Measurements from ENCODE around the gene TMEM60.
A peak's percentile ranks its signal among the peaks of the same experiment; 100 is the strongest.

TMEM60 gene

DNA sequence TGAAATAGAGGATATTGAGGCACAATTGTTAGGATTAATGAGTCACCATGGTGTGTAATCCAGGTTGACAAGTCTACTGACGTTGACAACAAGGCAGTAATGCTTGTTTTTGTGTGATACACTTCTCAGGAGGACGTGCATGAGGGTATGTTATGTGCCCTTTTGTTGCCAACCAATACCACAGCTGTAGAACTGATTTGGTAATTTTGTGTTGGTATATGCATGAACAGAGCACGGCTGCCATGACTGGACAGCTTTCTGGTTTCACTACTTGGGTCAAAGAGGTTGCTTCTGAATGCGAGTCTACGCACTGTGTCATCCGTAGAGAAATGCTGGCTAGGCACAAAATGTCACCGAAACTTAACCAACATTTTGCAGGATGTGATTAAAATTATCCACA is 33.2 kb upstream of the TMEM60 start:
- no peak overlapping the region for H3K27ac ChIP-seq (ENCODE audit: low read depth, low read length)
- H3K9me3 ChIP-seq (ENCODE audit: control insufficient read depth in 5 of 5, low read length in 5 of 5), result peaks cover 0 to 2% (median 2%) of the 10 kb centered on the region in 5 donors
- H3K4me1 ChIP-seq (ENCODE audit: control insufficient read depth in 5 of 5, insufficient read depth in 5 of 5, low read length in 5 of 5), result no peaks in the 10 kb centered on the region
- H3K4me3 ChIP-seq (ENCODE audit: low read depth in 1 of 5, low read length in 5 of 5), result no peak overlapping the region
- H3K27me3 ChIP-seq (ENCODE audit: control insufficient read depth in 5 of 5, insufficient read depth in 4 of 5, low read length in 5 of 5), result no peaks in the 10 kb centered on the region
- no peak overlapping the region for H3K9ac ChIP-seq (ENCODE audit: low read length in 5 of 5)
- H3K36me3 ChIP-seq (ENCODE audit: control insufficient read depth in 5 of 5, insufficient read depth in 5 of 5, low read length in 5 of 5), result no peaks in the 10 kb centered on the region

DNA sequence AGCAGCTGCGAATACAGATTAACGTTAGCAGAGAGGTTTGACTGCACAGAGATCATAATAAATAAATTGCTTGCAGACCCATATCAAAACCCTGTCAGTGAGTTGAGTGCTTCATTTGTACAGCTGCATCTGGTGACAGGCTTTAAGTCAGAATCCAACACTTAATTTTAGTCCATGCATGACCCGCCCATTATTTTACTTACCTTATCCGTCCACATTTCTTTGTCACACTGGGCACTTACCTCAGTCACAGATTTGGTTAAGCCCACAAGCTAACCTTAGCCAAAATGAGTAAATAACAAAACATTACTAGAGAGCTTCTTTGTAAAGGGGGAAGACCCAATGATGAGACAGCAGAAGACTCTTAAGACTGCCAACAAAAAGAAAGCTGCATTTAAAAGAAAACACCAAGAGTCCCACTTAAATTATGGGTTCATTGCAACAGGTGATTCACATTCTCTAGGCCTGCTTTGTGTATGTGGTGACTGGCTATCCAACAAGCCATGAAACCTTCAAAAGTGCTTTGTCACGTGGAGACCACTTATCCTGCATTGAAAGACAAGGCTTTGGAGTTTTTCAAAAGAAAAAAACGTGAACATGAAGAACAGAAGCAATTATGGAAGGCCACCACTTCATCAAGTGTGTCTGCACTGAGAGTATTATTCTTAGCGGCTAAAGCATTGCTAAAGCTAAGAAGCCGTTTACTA is 32.6 kb upstream of the TMEM60 start:
- no peak overlapping the region for H3K4me3 ChIP-seq (ENCODE audit: low read depth in 1 of 5, low read length in 5 of 5)
- H3K9ac ChIP-seq (ENCODE audit: low read length in 5 of 5), result no peak overlapping the region
- no peaks in the 10 kb centered on the region for H3K36me3 ChIP-seq (ENCODE audit: control insufficient read depth in 5 of 5, insufficient read depth in 5 of 5, low read length in 5 of 5)
- H3K27ac ChIP-seq (ENCODE audit: low read depth, low read length), result no peak overlapping the region
- H3K27me3 ChIP-seq (ENCODE audit: control insufficient read depth in 5 of 5, insufficient read depth in 4 of 5, low read length in 5 of 5), result no peaks in the 10 kb centered on the region
- no peaks in the 10 kb centered on the region for H3K4me1 ChIP-seq (ENCODE audit: control insufficient read depth in 5 of 5, insufficient read depth in 5 of 5, low read length in 5 of 5)
- H3K9me3 ChIP-seq (ENCODE audit: control insufficient read depth in 5 of 5, low read length in 5 of 5), result peaks cover 0 to 9% (median 6%) of the 10 kb centered on the region in 5 donors

DNA sequence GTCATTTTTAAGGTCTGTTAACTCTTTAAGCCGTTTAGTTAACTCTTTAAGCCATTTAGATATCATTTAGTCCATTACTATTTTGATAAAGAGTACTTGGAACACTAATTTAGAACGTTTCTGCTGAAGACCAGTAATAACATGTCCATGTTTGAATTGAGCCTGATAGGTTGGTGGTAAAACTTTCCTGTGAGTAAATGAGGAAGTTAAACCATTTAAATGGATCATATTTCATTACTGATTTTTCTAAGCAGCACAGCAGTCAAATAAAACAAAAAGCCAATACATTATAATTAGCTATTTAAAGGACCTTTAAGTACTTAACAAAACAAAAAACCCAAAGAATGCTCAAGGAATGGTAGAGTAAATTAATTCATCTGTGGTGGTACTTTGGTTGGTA is 29.8 kb upstream of the TMEM60 start:
- Histone ChIP-seq H3K27ac (ENCODE audit: low read depth, low read length) (no peak overlapping the region), H3K27me3 (ENCODE audit: control insufficient read depth in 5 of 5, insufficient read depth in 4 of 5, low read length in 5 of 5) (no peaks in the 10 kb centered on the region), H3K4me1 (ENCODE audit: control insufficient read depth in 5 of 5, insufficient read depth in 5 of 5, low read length in 5 of 5) (no peaks in the 10 kb centered on the region), H3K36me3 (ENCODE audit: control insufficient read depth in 5 of 5, insufficient read depth in 5 of 5, low read length in 5 of 5) (no peaks in the 10 kb centered on the region), H3K4me3 (ENCODE audit: low read depth in 1 of 5, low read length in 5 of 5) (no peak overlapping the region), H3K9ac (ENCODE audit: low read length in 5 of 5) (no peak overlapping the region), H3K9me3 (ENCODE audit: control insufficient read depth in 5 of 5, low read length in 5 of 5) (peaks cover 0 to 12% (median 6%) of the 10 kb centered on the region in 5 donors)

DNA sequence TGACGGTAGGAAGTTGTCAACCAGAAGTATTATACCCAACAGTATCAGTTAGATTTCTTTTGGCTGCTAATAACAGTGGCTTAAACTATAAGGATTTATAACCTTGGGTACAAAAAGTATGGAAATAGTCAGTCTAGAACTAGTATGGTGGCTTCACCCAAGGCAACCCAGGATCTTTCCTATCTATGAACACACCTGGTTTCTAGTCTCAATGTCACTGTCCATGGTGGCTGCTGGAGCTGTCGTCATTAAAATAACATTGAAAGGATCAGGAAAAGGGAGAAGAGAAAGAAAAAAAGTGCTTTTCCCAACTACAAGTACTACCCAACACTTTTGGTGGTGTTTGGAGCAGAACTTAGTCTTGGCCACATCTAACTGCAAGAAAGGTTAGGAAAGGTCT is 28.1 kb upstream of the TMEM60 start:
- H3K4me3 ChIP-seq (ENCODE audit: low read depth in 1 of 5, low read length in 5 of 5), result no peak overlapping the region
- no peaks in the 10 kb centered on the region for H3K36me3 ChIP-seq (ENCODE audit: control insufficient read depth in 5 of 5, insufficient read depth in 5 of 5, low read length in 5 of 5)
- H3K27ac ChIP-seq (ENCODE audit: low read depth, low read length), result no peak overlapping the region
- H3K4me1 ChIP-seq (ENCODE audit: control insufficient read depth in 5 of 5, insufficient read depth in 5 of 5, low read length in 5 of 5), result no peaks in the 10 kb centered on the region
- no peak overlapping the region for H3K9ac ChIP-seq (ENCODE audit: low read length in 5 of 5)
- H3K9me3 ChIP-seq (ENCODE audit: control insufficient read depth in 5 of 5, low read length in 5 of 5), result peaks cover 2 to 25% (median 19%) of the 10 kb centered on the region in 5 donors
- no peaks in the 10 kb centered on the region for H3K27me3 ChIP-seq (ENCODE audit: control insufficient read depth in 5 of 5, insufficient read depth in 4 of 5, low read length in 5 of 5)

DNA sequence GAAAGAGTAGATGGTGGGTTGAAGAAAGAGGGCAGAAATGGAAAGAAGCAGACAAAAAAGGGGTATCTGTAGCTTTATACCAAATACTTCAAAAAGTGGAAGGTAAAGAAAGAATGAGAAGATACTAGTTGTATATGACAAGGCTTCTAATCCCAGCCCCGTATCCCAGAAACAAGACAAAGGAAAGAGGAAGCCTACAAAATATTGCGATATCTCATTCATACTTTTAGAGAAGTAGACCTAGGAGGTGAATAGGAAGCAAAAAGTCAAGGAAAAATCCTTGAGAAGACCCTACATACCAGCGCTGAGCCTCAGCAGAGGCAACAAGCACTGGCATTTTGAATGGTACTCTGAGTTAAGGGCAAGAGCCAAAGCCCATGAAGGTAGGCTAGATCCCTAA is 26.9 kb upstream of the TMEM60 start:
- no peak overlapping the region for H3K9ac ChIP-seq (ENCODE audit: low read length in 5 of 5)
- H3K27ac ChIP-seq (ENCODE audit: low read depth, low read length), result no peak overlapping the region
- no peaks in the 10 kb centered on the region for H3K4me1 ChIP-seq (ENCODE audit: control insufficient read depth in 5 of 5, insufficient read depth in 5 of 5, low read length in 5 of 5)
- peaks cover 0 to 4% (median 0%) of the 10 kb centered on the region in 5 donors for H3K36me3 ChIP-seq (ENCODE audit: control insufficient read depth in 5 of 5, insufficient read depth in 5 of 5, low read length in 5 of 5)
- H3K27me3 ChIP-seq (ENCODE audit: control insufficient read depth in 5 of 5, insufficient read depth in 4 of 5, low read length in 5 of 5), result no peaks in the 10 kb centered on the region
- no peak overlapping the region for H3K4me3 ChIP-seq (ENCODE audit: low read depth in 1 of 5, low read length in 5 of 5)
- peaks cover 10 to 36% (median 28%) of the 10 kb centered on the region in 5 donors for H3K9me3 ChIP-seq (ENCODE audit: control insufficient read depth in 5 of 5, low read length in 5 of 5)

DNA sequence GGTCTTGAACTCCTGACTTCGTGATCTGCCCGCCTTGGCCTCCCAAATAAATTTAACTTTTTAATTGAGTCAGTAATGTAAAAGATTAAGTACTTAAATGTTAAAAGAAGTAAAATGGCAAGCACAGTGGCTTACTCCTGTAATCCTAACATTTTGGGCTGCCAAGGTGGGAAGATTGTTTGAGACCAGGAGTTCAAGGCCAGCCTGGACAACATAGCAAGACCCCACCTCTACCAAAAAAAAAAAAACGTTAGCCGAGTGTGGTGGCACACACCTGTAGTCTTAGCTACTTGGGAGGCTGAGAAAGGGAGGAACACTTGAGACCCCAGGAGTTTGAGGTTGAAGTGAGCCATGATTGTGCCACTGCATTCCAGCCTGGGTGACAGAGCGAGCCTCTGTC is 26.4 kb upstream of the TMEM60 start:
- no peak overlapping the region for H3K27ac ChIP-seq (ENCODE audit: low read depth, low read length)
- no peak overlapping the region for H3K4me3 ChIP-seq (ENCODE audit: low read depth in 1 of 5, low read length in 5 of 5)
- peaks cover 0 to 5% (median 0%) of the 10 kb centered on the region in 5 donors for H3K36me3 ChIP-seq (ENCODE audit: control insufficient read depth in 5 of 5, insufficient read depth in 5 of 5, low read length in 5 of 5)
- H3K9me3 ChIP-seq (ENCODE audit: control insufficient read depth in 5 of 5, low read length in 5 of 5), result peaks cover 10 to 39% (median 31%) of the 10 kb centered on the region in 5 donors
- no peak overlapping the region for H3K9ac ChIP-seq (ENCODE audit: low read length in 5 of 5)
- no peaks in the 10 kb centered on the region for H3K27me3 ChIP-seq (ENCODE audit: control insufficient read depth in 5 of 5, insufficient read depth in 4 of 5, low read length in 5 of 5)
- H3K4me1 ChIP-seq (ENCODE audit: control insufficient read depth in 5 of 5, insufficient read depth in 5 of 5, low read length in 5 of 5), result no peaks in the 10 kb centered on the region

DNA sequence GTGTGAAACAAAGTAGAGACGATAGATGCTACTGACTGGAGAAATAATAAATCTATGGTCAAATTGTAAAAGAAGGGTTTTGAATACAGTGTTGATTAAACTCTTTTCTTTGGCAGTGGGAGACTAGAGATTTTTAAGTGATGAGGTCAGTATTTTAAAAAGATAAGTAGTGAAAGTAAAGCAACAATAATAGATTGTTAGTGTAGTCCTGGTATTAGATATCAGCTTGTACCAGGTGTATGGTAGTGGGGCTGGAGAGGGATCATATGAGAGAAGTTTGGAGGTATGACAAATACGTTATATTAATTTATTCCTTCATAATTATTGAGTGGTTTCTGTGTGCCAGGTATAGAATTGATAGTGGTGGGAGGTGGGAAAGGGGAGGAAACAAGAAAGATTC is 25.6 kb upstream of the TMEM60 start:
- Histone ChIP-seq H3K27me3 (ENCODE audit: control insufficient read depth in 5 of 5, insufficient read depth in 4 of 5, low read length in 5 of 5) (no peaks in the 10 kb centered on the region), H3K27ac (ENCODE audit: low read depth, low read length) (no peak overlapping the region), H3K4me3 (ENCODE audit: low read depth in 1 of 5, low read length in 5 of 5) (no peak overlapping the region), H3K4me1 (ENCODE audit: control insufficient read depth in 5 of 5, insufficient read depth in 5 of 5, low read length in 5 of 5) (no peaks in the 10 kb centered on the region), H3K9me3 (ENCODE audit: control insufficient read depth in 5 of 5, low read length in 5 of 5) (peaks cover 10 to 42% (median 31%) of the 10 kb centered on the region in 5 donors), H3K9ac (ENCODE audit: low read length in 5 of 5) (no peak overlapping the region), H3K36me3 (ENCODE audit: control insufficient read depth in 5 of 5, insufficient read depth in 5 of 5, low read length in 5 of 5) (peaks cover 0 to 5% (median 0%) of the 10 kb centered on the region in 5 donors)

DNA sequence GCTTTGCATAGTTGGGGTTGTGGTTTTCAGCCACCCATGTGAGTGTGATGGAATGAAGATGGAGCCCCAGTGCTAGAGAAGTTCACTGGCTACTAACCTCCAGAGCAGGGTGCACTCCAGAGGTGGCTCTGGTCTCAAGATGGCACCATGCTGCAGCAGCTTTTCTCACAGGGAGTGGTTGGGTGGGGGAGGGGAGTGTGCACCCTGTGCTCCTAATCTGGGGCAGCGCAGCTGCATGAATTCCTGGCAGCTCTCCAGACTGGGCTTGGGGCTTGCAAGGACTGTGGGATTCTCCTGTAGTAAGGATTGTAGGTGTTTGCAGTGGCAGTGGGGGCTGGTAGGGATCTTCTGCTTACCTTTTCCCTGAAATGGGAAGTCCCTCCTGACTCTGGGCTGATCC is 24.0 kb upstream of the TMEM60 start:
- no peak overlapping the region for H3K9ac ChIP-seq (ENCODE audit: low read length in 5 of 5)
- no peaks in the 10 kb centered on the region for H3K27me3 ChIP-seq (ENCODE audit: control insufficient read depth in 5 of 5, insufficient read depth in 4 of 5, low read length in 5 of 5)
- peaks cover 0 to 5% (median 0%) of the 10 kb centered on the region in 5 donors for H3K36me3 ChIP-seq (ENCODE audit: control insufficient read depth in 5 of 5, insufficient read depth in 5 of 5, low read length in 5 of 5)
- H3K4me1 ChIP-seq (ENCODE audit: control insufficient read depth in 5 of 5, insufficient read depth in 5 of 5, low read length in 5 of 5), result no peaks in the 10 kb centered on the region
- peak overlapping the region in 1 of 5 donors; percentile 22 for H3K4me3 ChIP-seq (ENCODE audit: low read depth in 1 of 5, low read length in 5 of 5)
- peaks cover 10 to 48% (median 34%) of the 10 kb centered on the region in 5 donors for H3K9me3 ChIP-seq (ENCODE audit: control insufficient read depth in 5 of 5, low read length in 5 of 5)
- H3K27ac ChIP-seq (ENCODE audit: low read depth, low read length), result no peak overlapping the region

DNA sequence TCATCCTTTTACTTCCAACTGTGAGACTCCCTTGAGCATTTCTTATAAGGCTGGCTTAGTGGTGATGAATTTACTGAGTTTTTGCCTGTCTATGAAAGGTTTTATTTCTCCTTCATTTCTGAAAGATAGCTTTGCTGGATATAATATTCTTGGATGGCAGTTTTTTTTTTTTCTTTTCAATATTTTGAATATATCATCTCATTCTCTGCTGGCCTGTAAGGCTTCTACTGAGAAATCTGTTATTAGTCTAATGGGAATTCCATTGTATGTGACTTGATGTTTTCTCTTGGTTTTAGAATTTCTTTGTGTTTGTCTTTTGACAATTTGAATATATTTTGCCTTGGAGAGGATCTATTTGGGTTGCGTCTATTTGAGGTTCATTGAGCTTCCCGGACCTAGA is 22.7 kb upstream of the TMEM60 start:
- peaks cover 10 to 40% (median 28%) of the 10 kb centered on the region in 5 donors for H3K9me3 ChIP-seq (ENCODE audit: control insufficient read depth in 5 of 5, low read length in 5 of 5)
- no peaks in the 10 kb centered on the region for H3K27me3 ChIP-seq (ENCODE audit: control insufficient read depth in 5 of 5, insufficient read depth in 4 of 5, low read length in 5 of 5)
- H3K4me3 ChIP-seq (ENCODE audit: low read depth in 1 of 5, low read length in 5 of 5), result peak overlapping the region in 2 of 5 donors; percentile 19 to 21
- H3K36me3 ChIP-seq (ENCODE audit: control insufficient read depth in 5 of 5, insufficient read depth in 5 of 5, low read length in 5 of 5), result peaks cover 0 to 6% (median 2%) of the 10 kb centered on the region in 5 donors
- H3K27ac ChIP-seq (ENCODE audit: low read depth, low read length), result no peak overlapping the region
- H3K4me1 ChIP-seq (ENCODE audit: control insufficient read depth in 5 of 5, insufficient read depth in 5 of 5, low read length in 5 of 5), result no peaks in the 10 kb centered on the region
- H3K9ac ChIP-seq (ENCODE audit: low read length in 5 of 5), result no peak overlapping the region

DNA sequence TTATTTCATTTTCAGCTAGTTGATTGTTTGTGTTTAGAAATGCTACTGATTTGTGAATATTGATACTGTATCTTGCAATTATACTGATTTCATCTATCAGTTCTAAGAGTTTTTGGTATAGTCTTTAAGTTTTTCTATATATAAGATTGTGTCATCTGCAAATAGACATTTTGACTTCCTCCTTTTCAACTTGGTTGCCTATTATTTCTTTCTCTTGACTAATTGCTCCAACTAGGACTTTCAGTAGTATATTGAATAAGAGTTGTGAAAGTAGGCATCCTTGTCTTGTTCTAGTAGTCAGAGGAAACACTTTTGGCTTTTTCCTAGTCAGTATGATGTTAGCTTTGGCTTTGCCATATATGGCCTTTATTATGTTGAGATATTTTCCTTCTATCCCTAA is 20.8 kb upstream of the TMEM60 start:
- Histone ChIP-seq H3K9me3 (ENCODE audit: control insufficient read depth in 5 of 5, low read length in 5 of 5) (peaks cover 10 to 35% (median 23%) of the 10 kb centered on the region in 5 donors), H3K36me3 (ENCODE audit: control insufficient read depth in 5 of 5, insufficient read depth in 5 of 5, low read length in 5 of 5) (peaks cover 0 to 6% (median 2%) of the 10 kb centered on the region in 5 donors), H3K27ac (ENCODE audit: low read depth, low read length) (no peak overlapping the region)

More for the DNA sequence above, 20.8 kb upstream of the TMEM60 start:
- no peak overlapping the region for H3K4me3 ChIP-seq (ENCODE audit: low read depth in 1 of 5, low read length in 5 of 5)
- no peaks in the 10 kb centered on the region for H3K4me1 ChIP-seq (ENCODE audit: control insufficient read depth in 5 of 5, insufficient read depth in 5 of 5, low read length in 5 of 5)
- H3K9ac ChIP-seq (ENCODE audit: low read length in 5 of 5), result no peak overlapping the region
- H3K27me3 ChIP-seq (ENCODE audit: control insufficient read depth in 5 of 5, insufficient read depth in 4 of 5, low read length in 5 of 5), result no peaks in the 10 kb centered on the region

Measured in subcutaneous abdominal adipose tissue (tissue), 5 donors.